H4 (cell line): ENCODE results near the gene SLC22A31. TPM values are rescaled to one million over a fixed set of nuclear protein-coding genes. Genes with fewer than 3 reads are reported as not detected.
"Not testable (repeated sequence)": the region's sequence is repeated elsewhere in the genome, so short reads cannot be mapped to it uniquely, and the experiment has no call there.

Experiments used
- DNase-seq: peaks from one replicate; pipeline ENCODE4 v3.0.0-alpha.2; 2015; ENCODE audit warnings: low spot score
- total RNA-seq: library from RNA; depleted of rRNA; stranded (reverse); fragments of >200 nt; shearing (Covaris generic); gene quantifications from 2 replicates; pipeline ENCODE4 v1.2.3, GENCODE V29; 2014; rRNA removed

The SLC22A31 gene
- total RNA-seq = not detected in 2 replicates

- no peak for DNase-seq
Observed at GRCh38 chr16:89200124-89200849, at the start of gene SLC22A31. TSS of gene SLC22A31 (minus strand) at chr16:89200537. CDS start at chr16:89200501, 36 bp downstream.

- DNase-seq = no peak
Observed at GRCh38 chr16:89248196-89248982, 48.1 kb upstream of the SLC22A31 start.

DNA sequence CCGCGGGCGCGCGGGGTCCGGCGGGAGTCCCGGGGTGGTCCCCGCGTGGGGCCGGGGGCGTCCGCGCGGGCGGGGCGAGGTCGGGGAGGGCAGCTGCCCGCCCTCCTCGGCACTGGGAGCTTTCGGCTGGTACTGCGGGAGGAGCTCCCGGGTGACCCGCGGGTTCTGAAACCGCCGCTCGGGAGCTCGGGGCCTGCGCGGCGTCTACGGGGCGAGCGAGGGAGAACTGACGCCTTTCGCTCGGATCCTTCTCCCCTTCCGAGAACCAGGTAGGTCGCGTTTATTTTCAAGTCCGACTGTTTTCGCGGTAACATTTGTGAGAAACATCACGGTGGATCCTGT is 47.4 kb upstream of the SLC22A31 start:
- DNase-seq = not testable (repeated sequence)

DNA sequence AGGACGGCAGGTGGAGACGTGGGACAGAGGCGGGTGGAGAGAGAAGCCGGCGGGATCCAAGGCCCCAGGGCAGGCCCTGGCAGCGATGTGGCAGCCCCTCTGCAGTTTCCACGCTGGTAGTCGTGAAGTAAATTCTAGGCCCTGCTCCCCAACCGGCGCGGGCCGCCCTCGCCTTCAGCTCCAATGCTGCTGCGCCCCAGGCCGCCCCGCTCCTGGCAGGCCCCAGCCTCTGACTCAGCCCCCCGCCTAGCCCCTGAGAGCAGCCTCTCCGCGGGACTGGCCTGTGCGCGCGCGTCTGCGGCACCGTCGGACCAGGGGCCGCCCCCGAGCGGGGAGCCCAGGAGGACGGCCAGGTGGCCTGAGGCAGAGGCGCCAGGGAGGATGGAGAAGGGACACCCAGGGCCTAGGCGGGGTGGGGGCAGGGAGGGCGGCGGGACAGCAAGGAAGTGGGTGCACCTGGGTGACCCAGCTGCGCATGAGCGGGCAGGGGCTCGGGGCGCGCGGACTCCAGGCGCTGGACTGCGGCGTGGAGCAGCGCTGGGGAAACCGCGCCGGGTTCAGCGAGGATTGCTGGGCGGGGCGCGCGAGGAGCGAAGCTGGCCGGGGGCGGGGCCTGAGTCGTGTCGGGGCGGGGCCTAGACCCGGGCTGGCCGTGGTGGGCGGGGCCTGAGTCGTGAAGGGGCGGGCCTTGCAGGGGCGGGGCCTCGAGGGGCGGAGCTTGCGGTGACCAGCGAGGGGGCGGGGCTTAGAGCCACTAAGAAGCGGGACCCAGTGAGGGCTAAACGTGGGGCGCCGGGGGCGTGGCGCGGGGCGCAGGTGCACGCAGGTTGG is 46.8 kb upstream of the SLC22A31 start:
- peak; percentile 50 for DNase-seq

DNA sequence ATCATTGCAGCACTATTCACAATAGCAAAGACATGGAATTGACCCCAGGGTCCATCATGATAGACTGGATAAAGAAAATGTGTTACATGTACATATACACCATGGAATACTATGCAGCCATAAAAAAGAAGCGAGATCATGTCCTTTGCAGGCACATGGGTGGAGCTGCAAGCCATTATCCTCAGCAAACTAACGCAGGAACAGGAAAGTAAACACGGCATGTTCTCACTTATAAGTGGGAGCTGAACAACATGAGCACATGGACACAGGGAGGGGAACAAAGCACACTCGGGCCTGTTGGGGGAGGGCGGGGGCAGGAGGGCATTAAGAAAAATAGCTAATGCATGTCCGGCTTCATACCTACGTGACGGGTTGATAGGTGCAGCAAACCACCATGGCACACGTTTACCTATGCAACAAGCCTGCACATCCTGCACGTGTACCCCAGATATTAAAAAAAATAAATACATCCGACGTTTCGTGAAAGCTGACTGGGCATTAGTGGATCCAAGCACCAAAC is 46.1 kb upstream of the SLC22A31 start:
- DNase-seq = no peak

DNA sequence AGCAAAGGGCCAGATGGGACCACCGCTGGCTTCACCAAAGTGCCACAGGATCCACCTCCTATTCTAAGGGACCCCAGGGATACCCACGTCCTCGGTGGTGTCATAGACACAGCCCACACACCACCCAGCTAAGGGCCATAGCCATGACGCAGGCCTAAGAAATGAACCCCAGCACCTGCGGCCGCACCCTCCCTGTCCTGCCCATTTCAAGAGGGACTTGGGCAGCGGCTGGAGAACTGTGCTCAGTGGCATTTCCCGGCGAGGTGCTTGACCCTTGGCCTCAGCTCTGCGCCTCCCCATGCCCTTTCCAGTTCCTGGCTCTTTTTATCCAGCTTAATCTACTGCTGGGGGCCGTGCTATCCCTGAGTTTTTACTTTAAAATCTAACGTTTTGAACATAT is 44.4 kb upstream of the SLC22A31 start:
- no peak for DNase-seq

DNA sequence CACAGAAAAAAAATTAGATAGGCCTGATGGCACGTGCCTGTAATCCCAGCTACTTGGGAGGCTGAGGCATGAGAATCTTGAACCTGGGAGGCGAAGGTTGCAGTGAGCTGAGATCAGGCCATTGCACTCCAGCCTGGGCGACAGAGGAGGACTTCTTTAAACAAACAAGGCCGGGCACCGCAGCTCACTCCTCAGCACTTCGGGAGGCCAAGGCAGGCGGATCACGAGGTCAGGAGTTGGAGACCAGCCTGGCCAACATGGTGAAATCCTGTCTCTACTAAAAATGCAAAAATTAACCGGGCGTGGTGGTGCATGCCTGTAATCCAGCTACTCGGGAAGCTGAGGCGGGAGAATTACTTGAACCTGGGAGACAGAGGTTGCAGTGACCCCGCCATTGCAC is 43.9 kb upstream of the SLC22A31 start:
- DNase-seq = not testable (repeated sequence)

DNA sequence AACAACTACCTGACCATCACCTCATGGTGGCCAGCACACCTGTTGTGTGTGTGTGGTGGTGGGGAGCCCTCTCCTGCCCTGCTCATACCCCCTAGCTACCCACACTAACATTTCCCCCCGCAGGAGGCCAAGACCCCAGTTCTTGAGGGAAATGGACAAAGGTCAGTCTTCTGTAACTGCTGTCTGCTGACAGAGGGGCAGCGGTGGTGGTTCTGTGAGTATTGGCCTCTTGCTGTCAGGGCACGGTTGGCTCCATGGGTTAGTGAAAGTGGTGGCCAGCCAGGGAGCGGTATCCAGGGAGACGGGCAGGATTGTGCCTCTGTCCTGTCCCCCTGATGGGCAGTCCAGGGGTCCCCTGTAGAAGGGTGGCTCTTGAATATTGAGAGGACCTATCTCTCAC is 43.3 kb upstream of the SLC22A31 start:
- DNase-seq = no peak

DNA sequence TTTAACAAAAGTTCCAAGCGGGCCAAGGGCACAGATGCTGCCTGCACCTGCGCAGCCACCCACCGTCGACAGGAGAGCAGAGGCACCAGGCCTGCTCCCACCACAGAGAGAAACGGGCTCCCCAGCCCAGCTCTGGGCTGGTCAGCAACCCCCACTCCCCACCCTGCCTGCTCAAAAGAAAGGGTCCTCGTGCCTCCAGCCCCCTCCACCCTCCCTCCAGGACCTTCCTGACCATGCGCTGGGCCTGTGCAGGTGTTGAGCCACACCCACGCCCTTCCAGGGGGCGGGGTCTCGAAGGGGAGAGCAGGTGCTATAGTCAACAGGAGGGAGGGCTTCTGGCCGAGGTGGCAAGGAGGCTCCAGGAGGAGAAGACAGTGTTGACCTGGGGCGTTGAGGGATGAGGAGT is 42.5 kb upstream of the SLC22A31 start:
- DNase-seq = no peak

- peak; percentile 69 for DNase-seq
Observed at GRCh38 chr16:89241187-89242007, 41.1 kb upstream of the SLC22A31 start.

- DNase-seq = no peak
Observed at GRCh38 chr16:89237733-89238132, 37.4 kb upstream of the SLC22A31 start.

DNA sequence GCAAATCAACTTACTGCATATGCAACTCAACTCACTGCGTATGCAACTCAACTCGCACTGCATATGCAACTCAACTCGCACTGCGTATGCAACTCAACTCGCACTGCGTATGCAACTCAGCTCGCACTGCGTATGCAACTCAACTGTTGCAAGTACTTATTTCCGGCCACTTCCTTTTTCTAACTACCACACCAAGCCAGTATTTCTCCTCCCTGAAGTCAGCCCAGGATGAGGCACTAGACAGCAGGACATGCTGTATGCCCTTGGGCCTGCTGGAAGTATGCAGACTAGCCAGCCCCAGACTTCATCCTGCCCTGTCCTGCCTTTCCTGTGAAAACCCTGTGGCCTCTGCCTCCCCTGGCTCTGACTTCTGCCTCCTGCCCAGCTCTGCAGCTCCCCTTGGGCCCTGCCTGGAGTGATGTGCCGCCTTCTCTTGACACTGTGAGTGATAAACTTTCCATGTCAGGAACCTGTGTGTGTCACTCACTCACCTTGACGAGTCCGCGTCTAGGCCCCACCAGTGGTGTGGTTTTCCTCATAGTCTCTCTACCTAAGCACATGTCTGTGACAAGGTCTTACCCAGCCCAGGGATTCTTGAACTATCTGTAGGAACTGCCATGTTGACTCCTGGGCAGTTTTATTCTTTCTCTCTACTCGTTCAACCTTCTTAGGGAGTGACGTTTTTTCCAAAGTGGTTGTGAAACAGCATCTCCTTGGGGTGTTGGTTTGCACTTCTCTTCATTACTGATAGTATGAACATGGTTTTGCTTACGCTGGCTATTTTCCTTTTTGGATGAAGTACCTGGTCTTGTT is 33.5 kb upstream of the SLC22A31 start:
- DNase-seq = no peak

- no peak for DNase-seq
Observed at GRCh38 chr16:89232107-89232506, 31.8 kb upstream of the SLC22A31 start.

DNA sequence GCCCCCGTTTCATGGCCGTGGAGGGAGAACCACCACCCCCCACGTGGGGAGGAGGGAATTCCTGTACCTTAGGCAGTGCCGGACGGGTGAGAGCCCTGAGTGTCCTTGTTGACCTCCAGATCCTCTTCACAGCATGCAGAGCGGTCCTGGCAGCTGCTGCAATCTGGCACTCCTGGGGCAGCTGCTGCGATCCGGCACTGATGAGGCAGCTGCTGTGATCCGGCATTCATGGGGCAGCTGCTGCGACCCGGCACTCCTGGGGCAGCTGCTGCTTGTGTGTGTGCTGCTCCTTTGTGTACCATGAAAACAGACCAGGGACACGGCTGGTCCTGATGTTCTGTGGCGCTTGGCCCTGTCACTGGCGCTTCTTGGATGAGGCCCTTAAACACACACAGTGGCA is 29.9 kb upstream of the SLC22A31 start:
- no peak for DNase-seq

DNA sequence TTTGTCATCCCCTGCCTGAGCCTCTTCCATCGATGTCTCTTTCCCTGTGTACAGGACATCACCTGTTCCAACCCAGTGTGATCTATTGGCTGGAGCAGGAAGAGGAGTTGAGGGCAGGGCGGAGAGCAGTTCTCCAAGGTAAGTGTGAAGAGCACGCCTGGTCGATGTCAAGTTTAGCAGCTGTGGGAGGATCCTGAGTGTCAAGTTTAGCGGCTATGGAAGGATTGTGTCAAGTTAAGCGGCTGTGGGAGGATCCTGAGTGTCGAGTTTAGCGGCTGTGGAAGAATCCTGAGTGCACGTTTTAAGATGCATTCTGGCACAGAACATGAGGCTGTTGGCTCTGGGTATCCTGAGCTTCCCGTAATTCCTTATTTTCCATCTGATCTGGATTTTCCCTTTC is 24.3 kb upstream of the SLC22A31 start:
- DNase-seq = no peak

DNA sequence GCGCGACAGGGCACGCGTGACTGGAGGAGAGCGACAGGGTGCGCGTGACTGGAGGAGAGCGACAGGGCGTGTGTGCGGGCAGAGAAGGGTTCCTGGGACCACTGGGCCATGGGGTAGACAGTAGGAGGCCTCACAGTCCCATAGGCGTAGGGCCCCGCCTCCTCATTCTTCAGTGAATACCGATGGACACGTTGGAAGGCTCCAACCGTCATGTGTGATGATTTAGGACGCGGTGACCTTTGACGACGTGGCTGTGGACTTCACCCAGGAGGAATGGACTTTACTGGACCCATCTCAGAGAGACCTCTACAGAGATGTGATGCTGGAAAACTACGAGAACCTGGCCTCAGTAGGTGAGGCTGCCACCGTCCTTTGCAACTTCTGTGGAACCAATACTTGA is 22.6 kb upstream of the SLC22A31 start:
- DNase-seq = no peak

- no peak for DNase-seq
Observed at GRCh38 chr16:89221604-89222003, 21.3 kb upstream of the SLC22A31 start.

DNA sequence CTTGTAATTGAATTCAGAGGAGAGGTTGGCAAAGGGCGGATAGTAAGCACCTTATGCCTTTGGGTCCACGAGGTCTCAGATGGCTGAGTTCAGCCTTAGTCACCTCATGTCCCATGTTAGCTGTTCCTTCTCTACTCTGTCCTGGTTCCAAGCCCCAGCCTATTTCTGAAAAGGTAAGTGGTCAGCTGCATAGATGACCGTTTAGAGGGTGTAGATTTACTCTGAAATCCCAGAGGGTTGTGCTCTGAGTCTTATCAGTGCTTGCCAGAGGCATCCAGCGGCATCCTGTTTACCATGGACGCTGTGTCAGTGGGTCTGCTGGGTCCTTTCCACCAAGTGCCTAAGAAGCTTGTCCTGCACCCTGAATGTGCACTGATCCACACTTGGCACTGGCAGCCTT is 19.0 kb upstream of the SLC22A31 start:
- DNase-seq = no peak

- DNase-seq = peak; percentile 77
Observed at GRCh38 chr16:89217388-89218191, 17.3 kb upstream of the SLC22A31 start, which contains the start of gene ZNF778. TSS of gene ZNF778 (plus strand) at chr16:89217703. CDS start at chr16:89221128, 3,425 bp downstream.

GRCh38 chr16:89217138-89217387 is 16.7 kb upstream of the SLC22A31 start:
- no peak for DNase-seq
